Epidermal melanocyte (primary cell): ENCODE results near the gene DVL3.
"Not testable (repeated sequence)": the region's sequence is repeated elsewhere in the genome, so short reads cannot be mapped to it uniquely, and the experiment has no call there.

Source experiments
- DNase-seq: peaks from one replicate; pipeline ENCODE4 v3.0.0; 2011; ENCODE audit warnings: low spot score; ENCODE audit not compliant: insufficient read length

Gene DVL3

GRCh38 chr3:184155644-184156521 lies 706 bp downstream of the DVL3 start:
- DNase-seq, result no peak

GRCh38 chr3:184156522-184156955 lies 1.4 kb downstream of the DVL3 start:
- DNase-seq, result peak; percentile 77

- no peak for DNase-seq
These were observed 2.0 kb downstream of the DVL3 start for GRCh38 chr3:184157206-184157605.

DNA sequence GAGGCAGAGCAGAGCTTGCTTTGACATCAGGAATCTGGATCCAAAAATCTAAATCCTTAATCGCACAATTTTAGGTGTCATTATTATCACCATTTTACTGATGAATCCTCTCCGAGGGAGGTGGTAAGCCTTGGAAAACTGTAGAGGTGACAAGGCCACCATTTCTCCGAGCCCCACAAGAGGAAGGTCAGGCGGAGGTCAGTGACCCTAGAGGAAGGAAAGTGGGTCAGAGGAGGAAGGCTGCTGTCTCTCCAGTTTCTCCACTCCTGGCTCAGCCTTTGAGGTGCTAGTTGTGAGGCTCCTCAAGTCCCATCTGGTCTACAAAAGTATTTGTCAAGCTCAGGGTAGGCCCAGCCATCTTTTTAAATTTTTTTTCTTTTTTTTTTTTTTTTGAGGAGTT lies 3.2 kb downstream of the DVL3 start:
- no peak for DNase-seq

GRCh38 chr3:184160456-184160855 lies 5.3 kb downstream of the DVL3 start:
- DNase-seq, result no peak

- DNase-seq, result not testable (repeated sequence)
These were observed 7.4 kb downstream of the DVL3 start for GRCh38 chr3:184162571-184163070.

GRCh38 chr3:184164648-184165330 lies 9.6 kb downstream of the DVL3 start:
- no peak for DNase-seq

DNA sequence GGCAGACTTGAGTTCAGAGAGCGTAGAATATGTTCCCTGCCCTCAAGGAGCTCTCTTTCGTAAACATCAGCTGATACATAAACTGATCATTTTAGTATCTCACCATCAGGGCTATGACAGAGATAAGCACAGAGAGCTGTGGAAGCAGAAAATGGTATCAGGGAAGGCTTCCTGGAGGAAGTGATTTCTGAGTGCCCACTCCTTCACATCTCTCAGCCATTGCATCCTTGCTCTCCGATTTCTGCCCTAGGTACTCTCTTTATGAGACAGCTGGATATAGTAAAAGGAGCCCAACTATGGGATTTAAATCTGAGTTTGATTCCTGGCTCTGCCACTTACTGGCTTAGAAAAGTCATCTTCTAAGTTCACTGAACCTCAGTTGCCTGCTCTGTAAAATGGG lies 10.4 kb downstream of the DVL3 start:
- DNase-seq, result no peak

DNA sequence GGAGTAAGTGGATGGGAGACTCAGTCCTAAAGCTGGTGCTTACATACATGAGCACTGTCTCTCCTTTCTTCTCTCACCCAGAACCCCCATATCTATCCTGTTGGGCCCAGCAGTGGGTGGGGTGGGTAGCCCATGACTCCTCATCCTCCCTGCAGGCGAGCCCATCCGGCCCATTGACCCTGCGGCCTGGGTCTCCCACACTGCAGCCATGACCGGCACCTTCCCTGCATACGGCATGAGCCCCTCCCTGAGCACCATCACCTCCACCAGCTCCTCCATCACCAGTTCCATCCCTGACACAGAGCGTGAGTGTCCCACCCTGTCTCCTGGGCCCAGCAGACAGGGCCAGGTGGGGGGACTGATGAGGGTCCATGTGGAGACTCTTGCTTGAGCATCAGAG lies 11.5 kb downstream of the DVL3 start:
- DNase-seq, result no peak

DNA sequence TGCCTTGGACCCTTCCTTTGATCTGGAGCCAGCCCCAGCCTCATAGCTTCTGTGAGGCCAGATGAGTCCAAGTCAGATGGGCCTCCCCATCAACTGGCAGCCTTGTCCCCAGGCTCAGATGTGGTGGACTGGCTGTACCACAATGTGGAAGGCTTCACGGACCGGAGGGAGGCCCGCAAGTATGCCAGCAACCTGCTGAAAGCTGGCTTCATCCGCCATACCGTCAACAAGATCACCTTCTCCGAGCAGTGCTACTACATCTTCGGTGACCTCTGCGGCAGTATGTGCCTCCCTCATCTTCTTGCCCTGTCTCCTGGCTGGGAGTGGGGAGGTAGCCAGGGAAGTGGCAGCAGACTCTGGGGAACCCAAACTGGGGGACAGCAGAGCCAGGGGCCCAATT lies 12.6 kb downstream of the DVL3 start:
- DNase-seq, result no peak

- DNase-seq, result no peak
These were observed 13.4 kb downstream of the DVL3 start for GRCh38 chr3:184168363-184169120.

GRCh38 chr3:184169896-184170875 lies 15.0 kb downstream of the DVL3 start:
- no peak for DNase-seq

GRCh38 chr3:184171562-184171961 lies 16.4 kb downstream of the DVL3 start:
- DNase-seq, result no peak

- DNase-seq, result no peak
These were observed 17.6 kb downstream of the DVL3 start for GRCh38 chr3:184172681-184173373.

DNA sequence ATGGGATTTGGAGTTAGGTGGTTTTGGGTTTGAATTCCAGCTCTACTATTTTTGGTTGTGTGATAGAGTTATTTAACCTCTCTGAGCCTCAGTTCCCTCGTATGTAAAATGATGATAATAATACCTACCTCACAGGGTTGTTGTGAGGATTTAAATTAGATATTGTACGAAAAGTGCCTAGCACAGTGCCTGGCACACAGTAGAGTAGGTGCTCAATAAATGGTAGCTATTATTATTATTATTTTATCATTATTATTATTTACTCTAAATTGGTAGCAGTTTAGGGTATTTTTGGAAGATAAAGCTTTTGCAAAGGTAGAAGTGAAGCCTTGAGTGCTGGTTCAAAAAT lies 18.2 kb downstream of the DVL3 start:
- no peak for DNase-seq

DNA sequence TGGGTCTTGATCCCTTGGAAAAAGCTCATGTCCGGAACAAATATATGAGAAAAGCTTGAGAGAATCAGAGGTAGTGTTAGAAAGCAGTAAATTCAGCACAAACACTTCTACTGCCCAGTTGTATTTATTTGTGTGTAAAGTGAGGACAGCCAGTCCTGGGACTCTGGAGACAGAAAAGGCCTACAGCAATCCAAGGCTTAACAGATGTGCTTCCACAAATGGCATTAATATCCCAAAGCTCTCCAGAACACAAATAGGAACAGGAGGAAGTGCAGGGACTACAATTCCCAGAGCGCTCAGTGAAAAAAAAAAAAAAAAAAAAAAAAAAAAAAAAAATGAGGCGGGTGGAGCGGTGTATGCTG lies 19.1 kb downstream of the DVL3 start:
- no peak for DNase-seq

- DNase-seq, result peak; percentile 100
These were observed 19.7 kb downstream of the DVL3 start, which contains the start of gene AP2M1 for GRCh38 chr3:184174646-184175492. Gene AP2M1, plus strand, starts transcription at chr3:184174855. Its CDS starts 2,139 bp downstream, at chr3:184176994.

GRCh38 chr3:184175506-184175905 lies 20.3 kb downstream of the DVL3 start:
- no peak for DNase-seq

GRCh38 chr3:184175981-184176376 lies 20.8 kb downstream of the DVL3 start:
- DNase-seq, result no peak
